Thyroid gland (tissue), 4 donors: ENCODE data around the gene BOK.

ENCODE experiments used
- CTCF ChIP-seq, 6 experiments: fragments of 200-600 bp in 3 of 6; fragments of 450-650 bp in 3 of 6; sonication (generic) in 3 of 6; IDR thresholded peaks; one replicate each; pipeline ENCODE4 v1.5.1; 2016 to 2019; ENCODE audit warnings: antibody characterized with exemption in 6 of 6, mild to moderate bottlenecking in 2 of 6, inconsistent platforms in 1 of 6, moderate library complexity in 1 of 6
- POLR2A ChIP-seq, 2 donors: fragments of 450-650 bp; IDR thresholded peaks; one replicate each; pipeline ENCODE4 v1.6.1; 2017; ENCODE audit warnings: antibody characterized with exemption in 2 of 2, mild to moderate bottlenecking in 2 of 2, moderate library complexity in 1 of 2

- TF ChIP-seq CTCF (IDR thresholded peaks at IDR 0.05) = no peak
- TF ChIP-seq POLR2A (IDR thresholded peaks at IDR 0.05) = no peak
Measured at GRCh38 chr2:241535871-241536655, 22.5 kb upstream of the BOK start.
